ENCODE data around the gene CLHC1.

GRCh38 chr2:55147041-55147440 is 85.1 kb downstream of the CLHC1 start:
- TF ChIP-seq POLR2AphosphoS5 (IDR thresholded peaks at IDR 0.05): no peak
- TF ChIP-seq POLR2A (IDR thresholded peaks at IDR 0.05): no peak
- TF ChIP-seq EP300 (IDR thresholded peaks at IDR 0.05): no peak

Measured in suprapubic skin (tissue), 4 donors.